Activated naive CD4-positive, alpha-beta T cell treated with anti-CD3 and anti-CD28 coated beads, Interleukin-2, amount 50 U/mL, for 72 hours (primary cell): ENCODE measurements around the gene ZFYVE16. TPM values are rescaled to one million over a fixed set of nuclear protein-coding genes. Genes with fewer than 3 reads are reported as not detected.
"Not testable (repeated sequence)": the region's sequence is repeated elsewhere in the genome, so short reads cannot be mapped to it uniquely, and the experiment has no call there.

Source experiments
- ATAC-seq, 2 donors: fragments of 150-1000 bp; cut with Tn5 transposase; 2 replicates each; pipeline ENCODE4 v1.10.0; 2021; ENCODE audit warnings: mild to moderate bottlenecking in 2 of 2, moderate library complexity in 2 of 2
- DNase-seq, 2 donors: peaks; one replicate each; pipeline ENCODE4 v3.0.0; 2021 to 2022; ENCODE audit warnings: low spot score in 2 of 2
- H3K27ac Mint-ChIP-seq, 2 donors: one replicate each; pipeline ENCODE4 v1.8.0; 2022; ENCODE audit warnings: mild to moderate bottlenecking in 2 of 2, mixed read lengths in 2 of 2
- H3K36me3 Mint-ChIP-seq, 2 donors: one replicate each; pipeline ENCODE4 v1.8.0; 2022; ENCODE audit warnings: mixed read lengths in 2 of 2
- H3K9me3 Mint-ChIP-seq, 2 donors: one replicate each; pipeline ENCODE4 v1.8.0; 2022; ENCODE audit warnings: mixed read lengths in 2 of 2
- total RNA-seq, 2 donors: library from RNA; stranded (reverse); gene quantifications; one replicate each; pipeline ENCODE4 v1.2.3, GENCODE V29; 2022

The ZFYVE16 gene
- total RNA-seq, 2 donors from 2014 or later, result 11.2 to 29.9 TPM

- H3K36me3 Mint-ChIP-seq, result peaks cover 5% of the 10 kb centered on the region in 2 donors
- DNase-seq, result no peak
- no peak overlapping the region for H3K27ac Mint-ChIP-seq
- no peaks in the 10 kb centered on the region for H3K9me3 Mint-ChIP-seq
- no peak for ATAC-seq
These were observed 4.1 kb upstream of the ZFYVE16 start for GRCh38 chr5:80403782-80404181.

GRCh38 chr5:80406980-80407734, 707 bp upstream of the ZFYVE16 start:
- H3K9me3 Mint-ChIP-seq, result no peaks in the 10 kb centered on the region
- peak overlapping the region; percentile 92 to 99 for H3K27ac Mint-ChIP-seq
- DNase-seq, result peak in 1 of 2 donors; percentile 6
- no peak for ATAC-seq
- peaks cover 5% of the 10 kb centered on the region in 2 donors for H3K36me3 Mint-ChIP-seq

- peaks cover 5% of the 10 kb centered on the region in 2 donors for H3K36me3 Mint-ChIP-seq
- peak in 1 of 2 donors; percentile 59 for DNase-seq
- peak in 1 of 2 donors; percentile 52 for ATAC-seq
- H3K9me3 Mint-ChIP-seq, result no peaks in the 10 kb centered on the region
- H3K27ac Mint-ChIP-seq, result peak overlapping the region; percentile 59 to 92
These were observed 861 bp downstream of the ZFYVE16 start for GRCh38 chr5:80408484-80409366.

GRCh38 chr5:80409367-80409966, 1.6 kb downstream of the ZFYVE16 start:
- H3K9me3 Mint-ChIP-seq, result no peaks in the 10 kb centered on the region
- DNase-seq, result no peak
- no peak overlapping the region for H3K27ac Mint-ChIP-seq
- peaks cover 5% of the 10 kb centered on the region in 2 donors for H3K36me3 Mint-ChIP-seq
- no peak for ATAC-seq

- no peak overlapping the region for H3K27ac Mint-ChIP-seq
- DNase-seq, result no peak
- H3K36me3 Mint-ChIP-seq, result peaks cover 5% of the 10 kb centered on the region in 2 donors
- no peak for ATAC-seq
- H3K9me3 Mint-ChIP-seq, result no peaks in the 10 kb centered on the region
These were observed 3.8 kb downstream of the ZFYVE16 start for GRCh38 chr5:80411589-80412219.

GRCh38 chr5:80414113-80414512, 6.2 kb downstream of the ZFYVE16 start:
- DNase-seq (no peak), ATAC-seq (no peak)
- Mint-ChIP-seq H3K27ac (no peak overlapping the region), H3K9me3 (no peaks in the 10 kb centered on the region), H3K36me3 (no peaks in the 10 kb centered on the region)

- H3K27ac Mint-ChIP-seq, result no peak overlapping the region
- DNase-seq (no peak), ATAC-seq (no peak)
- H3K9me3 Mint-ChIP-seq, result no peaks in the 10 kb centered on the region
- peaks cover 0 to 12% of the 10 kb centered on the region in 2 donors for H3K36me3 Mint-ChIP-seq
These were observed 10.1 kb downstream of the ZFYVE16 start for GRCh38 chr5:80417973-80418372.

GRCh38 chr5:80424365-80424764, 16.5 kb downstream of the ZFYVE16 start:
- H3K36me3 Mint-ChIP-seq, result peaks cover 12 to 21% of the 10 kb centered on the region in 2 donors
- not testable (repeated sequence) for ATAC-seq, H3K9me3 Mint-ChIP-seq, DNase-seq, H3K27ac Mint-ChIP-seq

GRCh38 chr5:80435476-80435875, 27.6 kb downstream of the ZFYVE16 start:
- ATAC-seq, result no peak
- no peaks in the 10 kb centered on the region for H3K9me3 Mint-ChIP-seq
- no peak for DNase-seq
- peaks cover 14 to 17% of the 10 kb centered on the region in 2 donors for H3K36me3 Mint-ChIP-seq
- H3K27ac Mint-ChIP-seq, result no peak overlapping the region

GRCh38 chr5:80437326-80437725, 29.5 kb downstream of the ZFYVE16 start:
- Mint-ChIP-seq H3K27ac (peak overlapping the region in 1 of 2 donors; percentile 53), H3K9me3 (no peaks in the 10 kb centered on the region), H3K36me3 (peaks cover 14 to 17% of the 10 kb centered on the region in 2 donors)
- ATAC-seq (no peak), DNase-seq (no peak)

GRCh38 chr5:80438739-80439138, 30.9 kb downstream of the ZFYVE16 start:
- no peak for DNase-seq
- H3K9me3 Mint-ChIP-seq, result no peaks in the 10 kb centered on the region
- H3K27ac Mint-ChIP-seq, result no peak overlapping the region
- H3K36me3 Mint-ChIP-seq, result peaks cover 14 to 17% of the 10 kb centered on the region in 2 donors
- ATAC-seq, result no peak

GRCh38 chr5:80439213-80439612, 31.3 kb downstream of the ZFYVE16 start:
- no peak overlapping the region for H3K27ac Mint-ChIP-seq
- H3K9me3 Mint-ChIP-seq, result no peaks in the 10 kb centered on the region
- DNase-seq (no peak), ATAC-seq (no peak)
- H3K36me3 Mint-ChIP-seq, result peaks cover 14 to 17% of the 10 kb centered on the region in 2 donors

- Mint-ChIP-seq H3K36me3 (peaks cover 0 to 3% of the 10 kb centered on the region in 2 donors), H3K9me3 (no peaks in the 10 kb centered on the region), H3K27ac (no peak overlapping the region)
- no peak for ATAC-seq
- no peak for DNase-seq
These were observed 34.9 kb downstream of the ZFYVE16 start for GRCh38 chr5:80442742-80443141.

- ATAC-seq (no peak), DNase-seq (no peak)
- Mint-ChIP-seq H3K9me3 (no peaks in the 10 kb centered on the region), H3K36me3 (no peaks in the 10 kb centered on the region), H3K27ac (no peak overlapping the region)
These were observed 45.5 kb downstream of the ZFYVE16 start for GRCh38 chr5:80453366-80453765.

- no peak for DNase-seq
- Mint-ChIP-seq H3K9me3 (peaks cover 7 to 23% of the 10 kb centered on the region in 2 donors), H3K36me3 (peaks cover 32 to 66% of the 10 kb centered on the region in 2 donors), H3K27ac (no peak overlapping the region)
- no peak for ATAC-seq
These were observed 55.4 kb downstream of the ZFYVE16 start for GRCh38 chr5:80463269-80463668.

GRCh38 chr5:80466669-80467485, 59.0 kb downstream of the ZFYVE16 start:
- peaks cover 17 to 29% of the 10 kb centered on the region in 2 donors for H3K9me3 Mint-ChIP-seq
- H3K36me3 Mint-ChIP-seq, result peaks cover 52 to 66% of the 10 kb centered on the region in 2 donors
- ATAC-seq (no peak), DNase-seq (no peak)
- H3K27ac Mint-ChIP-seq, result peak overlapping the region; percentile 22
